ENCODE results near the gene ACOD1. TPM values are rescaled to one million over a fixed set of nuclear protein-coding genes. Genes with fewer than 3 reads are reported as not detected.
"Not testable (repeated sequence)": the region's sequence is repeated elsewhere in the genome, so short reads cannot be mapped to it uniquely, and the experiment has no call there.

The ACOD1 gene
- total RNA-seq, 3 donors from 2014 or later: not detected

DNA sequence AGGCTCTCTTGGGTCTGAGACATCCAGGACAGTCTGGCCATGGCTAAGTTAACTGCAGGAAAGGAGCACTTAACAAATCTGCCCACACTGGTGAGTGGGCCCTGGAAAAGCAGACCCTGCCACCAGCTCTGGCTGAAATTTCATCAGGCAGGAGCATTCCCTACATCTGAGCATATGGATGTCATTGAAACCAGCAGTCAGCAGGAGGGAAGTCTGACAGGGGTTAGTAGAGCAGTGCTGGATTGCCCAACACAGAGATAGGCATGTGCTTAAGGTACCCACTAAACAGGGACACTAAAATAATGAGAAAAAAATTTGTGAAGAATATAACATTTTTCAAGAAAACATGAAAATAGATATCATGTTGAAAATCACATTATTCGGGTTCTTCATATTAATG lies 13.6 kb upstream of the ACOD1 start:
- H3K36me3 Mint-ChIP-seq (ENCODE audit: insufficient read depth): no peaks in the 10 kb centered on the region
- ATAC-seq (no peak), DNase-seq (no peak)
- H3K4me1 Mint-ChIP-seq (ENCODE audit: low read depth): no peaks in the 10 kb centered on the region
- no peaks in the 10 kb centered on the region for H3K27me3 Mint-ChIP-seq (ENCODE audit: low read depth)
- H3K9me3 Mint-ChIP-seq: peaks cover 3% of the 10 kb centered on the region
- H3K4me3 Mint-ChIP-seq: no peak overlapping the region

DNA sequence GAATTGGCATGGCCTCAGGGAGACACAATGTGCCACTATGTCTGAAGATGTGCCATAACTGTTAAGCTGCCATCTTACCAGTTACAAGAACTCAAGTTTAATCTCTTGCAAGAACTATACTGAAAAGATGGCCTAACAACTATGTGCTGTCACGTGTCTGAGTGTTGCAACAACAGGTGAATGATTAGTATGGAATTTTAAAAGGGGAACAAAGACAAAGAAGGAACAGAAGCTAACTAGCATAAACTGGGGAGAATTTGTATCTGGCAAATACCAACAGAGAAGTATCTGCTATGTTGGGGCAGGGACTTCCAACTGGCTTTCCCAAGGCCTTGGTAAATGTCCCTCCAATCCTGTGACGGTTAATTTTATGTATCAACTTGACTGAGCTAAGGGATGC lies 11.5 kb upstream of the ACOD1 start:
- Mint-ChIP-seq H3K27me3 (ENCODE audit: low read depth) (no peaks in the 10 kb centered on the region), H3K4me1 (ENCODE audit: low read depth) (no peaks in the 10 kb centered on the region), H3K4me3 (no peak overlapping the region), H3K36me3 (ENCODE audit: insufficient read depth) (no peaks in the 10 kb centered on the region), H3K9me3 (peaks cover 3% of the 10 kb centered on the region)
- no peak for DNase-seq
- no peak for ATAC-seq

DNA sequence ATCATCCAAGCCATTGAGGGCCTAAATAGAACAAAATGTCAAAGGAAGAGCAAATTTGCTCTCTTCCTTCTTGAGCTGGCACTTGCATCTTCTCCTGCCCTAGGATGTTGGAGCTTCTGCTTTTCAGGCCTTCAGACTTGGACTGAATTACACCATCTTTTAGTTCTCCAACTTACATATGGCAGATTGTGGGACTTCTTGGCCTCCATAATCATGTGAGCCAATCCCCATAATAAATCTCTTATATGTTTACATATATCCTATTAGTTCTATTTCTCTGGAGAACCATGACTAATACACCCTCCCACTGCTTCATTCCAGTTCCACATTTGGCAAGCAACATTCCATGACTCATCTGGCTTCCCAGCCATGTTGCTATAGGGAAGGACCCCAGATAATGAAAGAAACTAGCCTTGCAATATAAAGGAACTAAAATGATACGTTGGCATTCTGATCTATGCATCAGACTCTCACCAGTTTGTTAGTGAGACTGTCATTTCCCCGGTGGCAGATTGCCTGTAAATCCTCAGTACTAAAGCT lies 11.0 kb upstream of the ACOD1 start:
- H3K36me3 Mint-ChIP-seq (ENCODE audit: insufficient read depth): no peaks in the 10 kb centered on the region
- H3K27me3 Mint-ChIP-seq (ENCODE audit: low read depth): no peaks in the 10 kb centered on the region
- no peaks in the 10 kb centered on the region for H3K4me1 Mint-ChIP-seq (ENCODE audit: low read depth)
- no peak for ATAC-seq
- no peak overlapping the region for H3K4me3 Mint-ChIP-seq
- no peak for DNase-seq
- peaks cover 3% of the 10 kb centered on the region for H3K9me3 Mint-ChIP-seq

DNA sequence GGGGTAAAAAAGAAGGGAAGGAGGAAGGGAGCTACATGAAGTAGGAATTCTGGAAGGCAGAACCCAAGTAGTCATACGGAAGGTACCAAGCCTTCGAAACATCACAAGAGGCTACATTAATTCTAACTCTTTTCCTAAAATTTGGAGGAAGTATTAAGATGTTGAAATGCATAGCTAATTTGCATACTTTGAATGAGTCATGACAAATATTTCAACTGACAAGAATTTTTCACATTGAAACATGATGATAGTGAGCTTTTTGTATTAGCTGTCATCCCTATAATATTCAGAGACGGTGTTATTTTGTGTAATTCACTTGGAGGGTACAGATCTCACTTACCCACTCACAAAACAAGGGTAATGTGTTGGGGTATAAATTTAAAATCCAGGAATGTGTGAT lies 9.1 kb upstream of the ACOD1 start:
- ATAC-seq: no peak
- Mint-ChIP-seq H3K36me3 (ENCODE audit: insufficient read depth) (no peaks in the 10 kb centered on the region), H3K27me3 (ENCODE audit: low read depth) (no peaks in the 10 kb centered on the region)

DNA sequence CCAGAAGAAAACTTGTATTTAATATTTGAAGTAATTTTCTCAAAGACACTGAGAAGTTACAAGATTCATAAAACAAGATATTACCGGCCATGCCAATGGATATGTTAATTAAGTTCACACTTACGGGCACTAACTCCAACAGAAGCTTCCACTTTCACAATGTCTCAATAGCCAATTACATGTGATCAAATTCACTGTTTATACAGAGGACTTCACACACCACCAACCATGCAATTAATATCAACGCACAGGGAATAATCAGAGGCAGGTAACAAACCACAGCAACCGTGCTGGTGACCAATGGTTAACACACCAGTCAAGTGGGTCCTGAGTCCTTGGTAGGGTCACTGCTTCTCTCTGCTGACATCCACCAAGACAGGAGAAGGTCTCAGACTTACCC lies 5.9 kb upstream of the ACOD1 start:
- Mint-ChIP-seq H3K4me1 (ENCODE audit: low read depth) (no peaks in the 10 kb centered on the region), H3K4me3 (no peak overlapping the region), H3K36me3 (ENCODE audit: insufficient read depth) (no peaks in the 10 kb centered on the region), H3K27me3 (ENCODE audit: low read depth) (no peaks in the 10 kb centered on the region), H3K9me3 (no peaks in the 10 kb centered on the region)
- DNase-seq (no peak), ATAC-seq (no peak)

More for the DNA sequence above, 9.1 kb upstream of the ACOD1 start:
- Mint-ChIP-seq H3K4me3 (no peak overlapping the region), H3K9me3 (peaks cover 3% of the 10 kb centered on the region), H3K4me1 (ENCODE audit: low read depth) (no peaks in the 10 kb centered on the region)
- no peak for DNase-seq

DNA sequence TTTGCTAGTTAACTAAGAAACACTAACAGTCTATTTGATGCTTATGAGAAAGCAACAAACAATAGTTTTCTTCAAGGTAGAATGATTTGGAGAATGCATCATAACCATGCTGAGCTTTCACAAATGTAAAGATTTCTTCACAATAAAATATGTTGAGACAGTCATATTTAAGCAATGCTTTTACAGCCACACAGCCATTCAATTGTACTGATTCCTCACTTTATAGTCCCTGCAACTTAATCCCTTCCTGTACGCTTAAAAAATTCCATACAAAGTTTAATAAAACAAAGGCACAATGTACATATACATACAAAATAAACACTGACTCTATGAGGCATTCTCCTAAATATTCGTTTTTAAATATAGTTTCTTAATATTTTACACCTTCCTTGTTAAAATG lies 4.7 kb upstream of the ACOD1 start:
- DNase-seq (no peak), ATAC-seq (no peak)
- H3K27me3 Mint-ChIP-seq (ENCODE audit: low read depth): no peaks in the 10 kb centered on the region
- no peak overlapping the region for H3K4me3 Mint-ChIP-seq
- no peaks in the 10 kb centered on the region for H3K9me3 Mint-ChIP-seq
- H3K36me3 Mint-ChIP-seq (ENCODE audit: insufficient read depth): no peaks in the 10 kb centered on the region
- no peaks in the 10 kb centered on the region for H3K4me1 Mint-ChIP-seq (ENCODE audit: low read depth)

DNA sequence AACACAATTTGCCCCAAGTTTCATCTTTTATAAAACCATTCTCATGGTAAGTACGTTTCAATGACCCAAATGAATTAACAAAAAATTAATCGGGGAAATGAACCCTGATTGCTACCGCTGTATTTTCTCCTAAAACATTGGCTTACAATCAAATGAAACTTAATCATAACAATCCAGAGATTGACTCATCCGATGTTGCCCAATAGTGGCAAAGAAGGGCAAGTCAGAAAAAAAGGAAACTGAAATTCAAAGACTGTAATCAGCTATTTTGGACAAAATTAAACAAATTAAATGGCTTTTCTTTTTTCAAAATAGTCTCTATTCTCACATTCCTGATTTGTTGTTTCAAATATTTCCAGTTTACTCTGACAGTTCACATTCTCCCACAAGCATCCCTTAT lies 3.9 kb upstream of the ACOD1 start:
- H3K36me3 Mint-ChIP-seq (ENCODE audit: insufficient read depth): no peaks in the 10 kb centered on the region
- no peaks in the 10 kb centered on the region for H3K9me3 Mint-ChIP-seq
- no peaks in the 10 kb centered on the region for H3K4me1 Mint-ChIP-seq (ENCODE audit: low read depth)
- ATAC-seq (no peak), DNase-seq (no peak)
- H3K4me3 Mint-ChIP-seq: no peak overlapping the region
- H3K27me3 Mint-ChIP-seq (ENCODE audit: low read depth): no peaks in the 10 kb centered on the region

DNA sequence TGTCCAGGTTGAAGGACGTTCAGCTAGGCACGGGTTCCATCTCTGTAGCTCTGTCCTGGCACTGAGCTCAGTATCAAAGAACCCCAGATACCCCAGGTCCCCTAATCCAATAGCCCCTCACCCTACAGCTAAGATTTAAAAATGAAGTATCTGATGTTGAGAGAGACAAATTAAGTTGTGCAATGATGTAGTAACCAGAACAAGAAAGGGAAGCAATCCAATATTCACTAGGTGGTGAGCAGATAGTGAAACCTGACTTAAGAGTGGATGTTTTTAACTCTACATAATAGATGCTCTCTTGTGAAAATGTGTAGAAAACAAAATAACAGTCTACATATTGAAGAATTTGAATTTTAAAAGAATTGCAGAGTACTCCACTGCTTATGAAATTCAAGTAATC lies 1.8 kb downstream of the ACOD1 start:
- no peaks in the 10 kb centered on the region for H3K9me3 Mint-ChIP-seq
- H3K36me3 Mint-ChIP-seq (ENCODE audit: insufficient read depth): no peaks in the 10 kb centered on the region
- H3K27me3 Mint-ChIP-seq (ENCODE audit: low read depth): peaks cover 9% of the 10 kb centered on the region
- DNase-seq (no peak), ATAC-seq (no peak)
- no peak overlapping the region for H3K4me3 Mint-ChIP-seq
- H3K4me1 Mint-ChIP-seq (ENCODE audit: low read depth): no peaks in the 10 kb centered on the region

DNA sequence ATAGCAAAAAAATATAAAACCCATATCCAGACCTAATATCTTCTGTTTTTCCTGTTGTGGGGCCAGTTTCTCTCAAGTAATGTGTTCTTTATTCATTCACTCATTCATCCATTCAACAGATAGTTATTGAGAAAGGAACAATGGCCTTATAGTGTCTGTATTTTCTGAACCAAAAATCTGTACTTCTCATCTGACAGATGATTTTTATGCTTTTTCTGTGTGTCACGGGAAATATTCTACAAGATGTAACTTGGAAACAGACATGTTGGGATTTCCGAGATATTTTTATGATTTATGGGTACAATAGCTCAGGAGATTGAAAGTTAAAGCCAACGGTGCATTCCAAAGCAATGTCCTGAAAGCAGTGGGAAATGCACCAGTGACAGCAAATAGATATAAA lies 5.7 kb downstream of the ACOD1 start:
- Mint-ChIP-seq H3K4me3 (no peak overlapping the region), H3K4me1 (ENCODE audit: low read depth) (no peaks in the 10 kb centered on the region), H3K9me3 (no peaks in the 10 kb centered on the region), H3K27me3 (ENCODE audit: low read depth) (peaks cover 15% of the 10 kb centered on the region), H3K36me3 (ENCODE audit: insufficient read depth) (no peaks in the 10 kb centered on the region)
- ATAC-seq (no peak), DNase-seq (no peak)

DNA sequence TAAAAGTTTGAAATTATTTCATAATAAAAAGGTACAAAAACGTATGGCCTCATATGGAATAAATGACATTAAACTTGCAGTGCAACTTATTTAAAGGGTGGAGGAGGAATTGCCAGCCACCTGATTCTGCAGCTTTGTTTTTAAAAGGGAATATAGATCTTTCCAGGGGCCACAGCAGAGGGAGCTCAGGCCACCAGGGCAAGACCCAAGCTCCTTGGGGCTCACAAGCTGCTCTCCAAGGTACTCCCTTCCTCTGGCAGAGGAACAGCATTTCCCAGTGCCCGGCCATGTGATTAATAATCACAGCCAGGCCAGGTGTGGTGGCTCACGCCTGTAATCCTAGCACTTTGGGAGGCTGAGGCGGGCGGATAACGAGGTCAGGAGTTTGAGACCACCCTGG lies 6.2 kb downstream of the ACOD1 start:
- no peaks in the 10 kb centered on the region for H3K4me1 Mint-ChIP-seq (ENCODE audit: low read depth)
- H3K27me3 Mint-ChIP-seq (ENCODE audit: low read depth): peaks cover 15% of the 10 kb centered on the region
- no peak overlapping the region for H3K4me3 Mint-ChIP-seq
- no peak for ATAC-seq
- no peak for DNase-seq
- H3K36me3 Mint-ChIP-seq (ENCODE audit: insufficient read depth): no peaks in the 10 kb centered on the region
- H3K9me3 Mint-ChIP-seq: no peaks in the 10 kb centered on the region

DNA sequence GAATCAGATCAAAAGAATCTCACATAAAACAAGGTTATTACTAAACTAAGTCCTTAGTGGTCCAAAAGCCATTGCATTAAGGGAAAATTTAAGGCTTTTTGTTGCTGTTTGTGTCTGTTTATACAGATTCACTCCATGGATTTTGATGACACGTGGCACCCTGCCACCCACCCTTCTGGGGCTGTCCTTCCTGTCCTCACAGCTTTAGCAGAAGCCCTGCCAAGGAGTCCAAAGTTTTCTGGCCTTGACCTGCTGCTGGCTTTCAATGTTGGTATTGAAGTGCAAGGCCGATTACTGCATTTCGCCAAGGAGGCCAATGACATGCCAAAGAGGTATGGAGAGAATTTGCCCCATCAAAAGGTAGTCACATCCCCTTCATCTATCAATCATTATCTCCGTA lies 6.9 kb downstream of the ACOD1 start:
- Mint-ChIP-seq H3K4me3 (no peak overlapping the region), H3K27me3 (ENCODE audit: low read depth) (peaks cover 15% of the 10 kb centered on the region), H3K36me3 (ENCODE audit: insufficient read depth) (no peaks in the 10 kb centered on the region), H3K9me3 (peaks cover 2% of the 10 kb centered on the region), H3K4me1 (ENCODE audit: low read depth) (no peaks in the 10 kb centered on the region)
- ATAC-seq (no peak), DNase-seq (no peak)

DNA sequence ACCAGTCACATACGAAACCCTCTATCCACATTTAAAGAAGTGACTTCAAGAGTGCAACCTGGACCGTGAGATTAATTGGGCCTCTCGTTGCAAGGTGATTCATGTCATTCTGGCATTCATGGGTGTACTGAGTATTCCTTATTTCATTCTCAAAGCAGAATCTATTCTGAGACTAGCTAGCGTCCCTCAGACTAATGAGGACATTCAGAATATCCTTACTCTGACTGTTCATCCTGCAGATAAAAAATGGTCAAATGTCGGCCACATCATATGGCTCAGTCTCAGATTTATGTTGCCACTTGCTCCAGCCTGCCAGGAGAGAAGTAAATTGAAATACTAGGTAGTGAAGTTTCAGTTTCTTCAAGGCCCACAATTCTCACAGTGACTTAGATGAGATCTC lies 7.3 kb downstream of the ACOD1 start:
- Mint-ChIP-seq H3K9me3 (peaks cover 7% of the 10 kb centered on the region), H3K36me3 (ENCODE audit: insufficient read depth) (no peaks in the 10 kb centered on the region), H3K27me3 (ENCODE audit: low read depth) (peaks cover 13% of the 10 kb centered on the region), H3K4me1 (ENCODE audit: low read depth) (no peaks in the 10 kb centered on the region), H3K4me3 (no peak overlapping the region)
- ATAC-seq (no peak), DNase-seq (no peak)

DNA sequence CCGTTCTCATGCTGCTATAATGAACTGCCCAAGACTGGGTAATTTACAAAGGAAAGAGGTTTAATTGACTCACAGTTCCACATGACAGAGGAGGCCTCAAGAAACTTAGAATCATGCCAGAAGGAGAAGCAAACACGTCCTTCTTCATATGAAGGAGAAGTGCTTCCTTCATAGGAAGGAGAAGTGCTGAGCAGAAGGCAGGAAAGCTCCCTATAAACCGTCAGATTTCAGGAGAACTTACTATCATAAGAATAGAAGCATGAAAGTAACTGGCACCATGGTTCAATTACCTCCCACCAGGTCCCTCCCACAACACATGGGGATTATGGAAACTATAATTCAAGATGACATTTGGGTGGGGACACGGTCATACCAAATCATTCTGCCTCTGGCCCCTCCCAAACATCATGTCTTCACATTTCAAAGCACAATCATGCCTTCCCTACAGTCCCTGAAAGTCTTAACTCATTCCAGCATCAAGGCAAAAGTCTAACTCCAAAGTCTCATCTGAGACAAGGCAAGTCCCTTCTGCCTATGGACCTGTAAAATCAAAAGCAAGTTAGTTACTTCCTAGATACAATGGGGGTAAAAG lies 10.6 kb downstream of the ACOD1 start:
- DNase-seq: no peak
- Mint-ChIP-seq H3K36me3 (ENCODE audit: insufficient read depth) (no peaks in the 10 kb centered on the region), H3K27me3 (ENCODE audit: low read depth) (peaks cover 5% of the 10 kb centered on the region), H3K9me3 (peaks cover 15% of the 10 kb centered on the region), H3K4me3 (no peak overlapping the region), H3K4me1 (ENCODE audit: low read depth) (no peaks in the 10 kb centered on the region)
- ATAC-seq: no peak

DNA sequence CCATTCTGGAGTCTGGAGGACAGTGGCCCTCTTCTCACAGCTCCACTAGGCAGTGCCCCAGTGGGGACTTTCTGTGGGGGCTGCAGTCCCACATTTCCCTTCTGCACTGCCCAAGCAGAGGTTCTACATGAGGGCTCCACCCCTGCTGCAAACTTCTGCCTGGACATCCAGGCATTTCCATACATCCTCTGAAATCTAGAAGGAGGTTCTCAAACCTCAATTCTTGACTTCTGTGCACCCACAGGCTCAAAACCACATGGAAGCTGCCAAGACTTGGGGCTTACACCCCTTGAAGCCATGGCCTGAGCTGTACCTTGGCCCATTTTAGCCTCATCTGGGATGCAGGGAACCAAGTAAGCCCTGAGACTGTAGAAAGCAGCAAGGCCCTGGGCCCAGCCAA lies 11.4 kb downstream of the ACOD1 start:
- H3K4me1 Mint-ChIP-seq (ENCODE audit: low read depth); ATAC-seq; H3K4me3 Mint-ChIP-seq; DNase-seq; H3K27me3 Mint-ChIP-seq (ENCODE audit: low read depth); H3K36me3 Mint-ChIP-seq (ENCODE audit: insufficient read depth): not testable (repeated sequence)
- H3K9me3 Mint-ChIP-seq: peaks cover 15% of the 10 kb centered on the region

DNA sequence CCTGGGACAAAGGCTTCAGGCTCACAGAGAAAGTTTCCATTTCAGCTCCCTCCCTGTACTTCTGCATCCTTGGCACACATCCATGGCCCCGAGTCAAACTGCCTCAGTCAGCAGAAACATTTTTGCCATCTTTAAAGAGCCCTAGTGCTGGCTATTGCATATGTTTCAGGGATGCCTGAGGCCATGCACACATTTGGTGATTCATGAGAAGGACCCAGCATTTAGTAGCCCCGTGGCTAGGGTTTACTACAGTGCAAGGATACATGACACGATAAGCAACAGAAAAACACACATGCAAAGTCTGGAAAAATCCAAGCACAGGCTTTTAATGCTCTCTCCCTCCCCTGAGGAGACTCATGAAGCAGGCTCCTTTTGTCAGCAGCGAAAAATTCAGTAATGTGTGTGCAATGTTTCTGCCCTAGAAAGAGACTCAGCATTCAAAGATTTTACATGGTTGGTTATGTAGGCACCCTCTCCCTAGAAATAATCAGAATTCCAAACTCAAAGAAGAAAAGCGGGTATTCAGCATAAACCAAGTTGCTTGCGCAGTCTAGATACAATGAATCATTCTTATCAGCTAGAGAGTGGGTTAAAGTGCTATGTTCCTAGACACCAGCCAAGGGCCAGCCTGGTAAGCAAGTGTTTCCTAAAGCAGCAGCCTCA lies 17.6 kb downstream of the ACOD1 start:
- Mint-ChIP-seq H3K9me3 (peaks cover 5% of the 10 kb centered on the region), H3K4me3 (no peak overlapping the region), H3K4me1 (ENCODE audit: low read depth) (no peaks in the 10 kb centered on the region), H3K36me3 (ENCODE audit: insufficient read depth) (no peaks in the 10 kb centered on the region), H3K27me3 (ENCODE audit: low read depth) (peaks cover 25% of the 10 kb centered on the region)
- no peak for ATAC-seq
- no peak for DNase-seq

All from activated T-cell treated with anti-CD3 and anti-CD28 coated beads, Interleukin-2, amount 50 U/mL, for 4 hours (primary cell).